Hepatic stellate cell (primary cell): ENCODE results near the gene NUCB1.

ENCODE experiments used
- DNase-seq: peaks from one replicate; pipeline ENCODE4 v3.0.0; 2011; ENCODE audit warnings: low spot score

NUCB1 gene

GRCh38 chr19:48934837-48935236, 34.7 kb downstream of the NUCB1 start:
- DNase-seq: no peak

GRCh38 chr19:48935864-48936263, 35.8 kb downstream of the NUCB1 start:
- no peak for DNase-seq

DNA sequence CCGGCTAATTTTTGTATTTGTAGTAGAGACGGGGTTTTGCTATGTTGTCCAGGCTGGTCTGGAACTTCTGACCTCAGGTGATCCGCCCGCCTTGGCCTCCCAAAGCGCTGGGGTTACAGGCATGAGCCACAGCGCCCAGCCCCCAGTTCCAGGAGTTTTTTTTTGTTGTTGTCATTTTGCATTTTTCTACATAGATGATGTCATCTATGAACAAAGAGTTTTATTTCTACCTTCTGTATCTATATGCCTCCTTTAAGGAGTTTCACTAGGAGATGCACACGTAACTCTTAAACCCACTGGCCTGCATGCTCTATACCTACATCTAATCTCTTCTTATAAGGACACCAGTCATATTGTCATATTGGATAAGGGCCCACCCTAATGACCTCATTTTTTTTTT, 38.1 kb downstream of the NUCB1 start:
- no peak for DNase-seq

DNA sequence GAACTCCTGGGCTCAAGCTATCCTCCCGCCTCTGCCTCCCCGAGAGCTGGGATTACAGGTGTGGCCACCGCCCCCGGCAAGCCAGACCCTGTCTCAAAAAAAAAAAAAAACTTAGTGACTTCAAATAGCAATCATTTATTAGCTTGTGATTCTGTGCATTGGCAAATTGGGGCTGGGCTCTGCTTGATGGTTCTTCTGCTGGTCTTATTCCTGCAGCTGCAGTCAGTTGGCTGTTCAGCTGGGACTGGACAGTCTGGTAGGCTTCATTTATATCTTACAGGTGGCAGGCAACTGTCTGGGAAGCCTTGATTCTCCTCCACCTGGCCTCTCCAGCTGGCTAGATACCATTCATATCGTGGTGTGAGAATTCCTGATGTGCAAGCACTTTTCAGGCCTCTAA, 40.8 kb downstream of the NUCB1 start:
- no peak for DNase-seq

DNA sequence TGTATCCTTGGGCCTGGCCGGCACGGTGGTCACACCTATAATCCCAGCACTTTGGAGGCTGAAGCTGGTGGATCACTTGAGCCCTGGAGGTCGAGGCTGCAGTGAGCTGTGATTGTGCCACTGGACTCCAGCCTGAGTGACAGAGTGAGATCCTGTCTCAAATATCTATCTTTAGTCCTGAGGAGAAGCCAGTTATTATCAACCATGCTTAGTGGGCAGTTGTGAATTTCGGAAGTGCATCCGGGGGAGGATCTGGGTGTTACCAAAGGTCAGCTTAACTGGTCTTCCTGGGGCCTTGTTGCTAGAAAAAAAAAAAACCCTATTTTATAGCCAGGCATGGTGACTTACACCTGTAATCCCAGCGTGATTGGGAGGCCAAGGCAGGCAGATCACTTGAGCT, 43.0 kb downstream of the NUCB1 start:
- DNase-seq: no peak

- no peak for DNase-seq
Measured at GRCh38 chr19:48945415-48945814, 45.3 kb downstream of the NUCB1 start.

DNA sequence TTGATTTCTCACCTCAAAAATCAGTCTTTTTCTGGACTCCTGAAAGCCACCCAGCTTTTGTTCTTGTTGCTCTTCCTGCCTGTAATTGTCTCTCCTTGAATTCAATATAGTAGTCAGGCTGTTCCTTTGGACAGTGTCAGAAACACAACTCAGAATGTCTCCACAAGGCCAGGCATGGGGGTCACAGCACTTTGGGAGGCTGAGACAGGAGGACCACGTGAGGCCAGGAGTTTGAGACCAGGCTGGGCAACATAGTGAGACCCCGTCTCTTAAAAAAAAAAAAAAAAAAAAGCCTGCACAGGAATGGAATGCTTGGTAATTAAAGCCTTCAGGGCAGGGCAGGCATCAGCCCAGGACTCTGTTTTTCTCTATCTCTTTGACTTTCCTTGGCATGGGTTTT, 45.7 kb downstream of the NUCB1 start:
- DNase-seq: no peak

- no peak for DNase-seq
Measured at GRCh38 chr19:48946463-48947257, 46.5 kb downstream of the NUCB1 start.

DNA sequence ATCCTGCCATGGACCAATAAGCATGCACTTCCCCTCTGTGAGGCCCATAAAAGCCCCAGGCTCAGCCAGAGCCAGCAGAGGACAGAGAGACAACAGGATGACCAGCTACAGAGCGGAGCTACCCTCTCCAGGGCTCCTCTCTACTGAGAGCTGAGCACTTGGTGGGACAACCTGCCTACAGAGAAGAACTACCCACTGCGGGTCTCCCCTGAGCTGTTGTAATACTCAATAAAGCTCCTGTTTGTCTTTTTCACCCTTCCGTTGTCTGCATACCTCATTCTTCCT, 47.1 kb downstream of the NUCB1 start:
- no peak for DNase-seq

DNA sequence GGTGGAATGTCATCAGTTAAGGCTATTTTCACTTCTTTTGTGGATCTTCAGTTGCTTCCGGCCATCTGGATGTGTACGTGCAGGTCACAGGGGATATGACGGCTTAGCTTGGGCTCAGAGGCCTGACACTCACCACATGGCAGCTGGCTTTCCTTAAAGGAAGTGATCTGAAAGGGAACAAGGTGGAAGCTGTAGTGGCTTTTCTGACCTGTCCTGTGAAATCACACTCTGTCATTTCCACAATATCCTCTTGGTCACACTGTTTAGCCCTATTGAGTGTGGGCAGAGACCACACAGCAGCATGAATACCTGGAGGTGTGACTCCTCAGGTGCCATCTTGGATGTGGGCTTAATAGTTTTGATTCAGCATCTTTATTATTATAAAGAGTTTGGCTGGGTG, 50.0 kb downstream of the NUCB1 start:
- DNase-seq: no peak

- DNase-seq: no peak
Measured at GRCh38 chr19:48950830-48951519, 50.9 kb downstream of the NUCB1 start.

DNA sequence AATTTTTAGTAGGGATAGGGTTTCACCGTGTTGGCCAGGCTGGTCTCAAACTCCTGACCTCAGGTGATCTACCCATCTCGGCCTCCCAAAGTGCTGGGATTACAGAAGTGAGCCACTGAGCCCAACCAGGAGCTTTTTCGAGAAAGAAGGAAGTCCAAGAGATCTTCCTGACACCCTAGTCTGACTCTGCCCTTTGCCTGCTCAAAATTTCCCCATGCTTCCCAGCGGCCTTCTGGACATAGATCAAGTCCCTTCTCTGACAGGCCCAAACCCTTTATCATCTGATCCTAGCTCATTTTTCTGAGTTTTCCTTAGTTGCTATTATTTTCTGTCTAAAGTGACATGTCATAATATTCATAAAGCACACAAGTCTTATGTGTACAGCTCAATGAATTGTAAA, 53.0 kb downstream of the NUCB1 start:
- no peak for DNase-seq

GRCh38 chr19:48953990-48954594, 54.0 kb downstream of the NUCB1 start:
- DNase-seq: no peak

- peak; percentile 97 for DNase-seq
Measured at GRCh38 chr19:48954595-48955307, 54.6 kb downstream of the NUCB1 start, which contains the start of gene BAX. Gene BAX (plus strand): TSS chr19:48954875. CDS start chr19:48954929, 54 bp downstream.

DNA sequence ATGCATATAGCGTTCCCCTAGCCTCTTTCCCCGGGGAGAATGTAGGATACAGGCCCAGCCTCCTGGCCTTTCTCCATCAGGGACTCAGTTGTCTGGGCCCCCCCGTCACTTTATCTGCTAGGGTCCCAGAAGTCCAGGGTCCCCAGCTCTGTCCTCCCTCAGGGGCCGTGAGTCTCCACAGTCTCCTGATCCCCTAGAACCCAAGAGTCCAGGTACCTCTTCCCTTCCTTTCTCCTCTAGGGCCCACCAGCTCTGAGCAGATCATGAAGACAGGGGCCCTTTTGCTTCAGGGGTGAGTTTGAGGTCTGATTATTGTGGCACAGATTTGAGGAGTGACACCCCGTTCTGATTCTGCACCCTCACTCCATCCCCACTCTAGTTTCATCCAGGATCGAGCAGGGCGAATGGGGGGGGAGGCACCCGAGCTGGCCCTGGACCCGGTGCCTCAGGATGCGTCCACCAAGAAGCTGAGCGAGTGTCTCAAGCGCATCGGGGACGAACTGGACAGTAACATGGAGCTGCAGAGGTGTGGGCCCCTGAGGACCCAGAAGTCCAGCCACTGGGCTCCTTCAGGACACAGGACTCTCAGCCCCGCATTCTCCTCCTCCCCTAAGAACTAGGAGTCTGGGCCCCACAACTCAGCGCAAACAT, 55.3 kb downstream of the NUCB1 start:
- no peak for DNase-seq

GRCh38 chr19:48958006-48958405, 57.9 kb downstream of the NUCB1 start:
- no peak for DNase-seq

GRCh38 chr19:48959341-48960239, 59.5 kb downstream of the NUCB1 start:
- no peak for DNase-seq

DNA sequence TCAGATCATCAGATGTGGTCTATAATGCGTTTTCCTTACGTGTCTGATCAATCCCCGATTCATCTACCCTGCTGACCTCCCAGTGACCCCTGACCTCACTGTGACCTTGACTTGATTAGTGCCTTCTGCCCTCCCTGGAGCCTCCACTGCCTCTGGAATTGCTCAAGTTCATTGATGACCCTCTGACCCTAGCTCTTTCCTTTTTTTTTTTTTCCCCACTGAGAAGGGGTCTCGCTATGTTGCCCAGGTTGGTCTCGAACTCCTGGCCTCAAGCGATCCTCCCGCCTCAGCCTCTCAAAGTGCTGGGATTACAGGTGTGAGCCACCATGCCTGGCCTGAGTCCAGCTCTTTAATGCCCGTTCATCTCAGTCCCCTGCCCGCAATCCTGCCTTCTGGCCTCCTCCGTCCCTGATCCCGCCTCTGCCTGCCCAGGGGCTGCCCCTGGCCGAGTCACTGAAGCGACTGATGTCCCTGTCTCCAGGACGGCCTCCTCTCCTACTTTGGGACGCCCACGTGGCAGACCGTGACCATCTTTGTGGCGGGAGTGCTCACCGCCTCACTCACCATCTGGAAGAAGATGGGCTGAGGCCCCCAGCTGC, 61.0 kb downstream of the NUCB1 start:
- no peak for DNase-seq

- DNase-seq: no peak
Measured at GRCh38 chr19:48961673-48962028, 61.5 kb downstream of the NUCB1 start.

- DNase-seq: no peak
Measured at GRCh38 chr19:48962029-48962848, 62.1 kb downstream of the NUCB1 start.
